Measurements from ENCODE around the gene PON2.

The PON2 gene

GRCh38 chr7:95444796-95445195 is 10.0 kb upstream of the PON2 start:
- no peak for TF ChIP-seq CTCF (IDR thresholded peaks at IDR 0.05; ENCODE audit: control insufficient read depth, insufficient read depth, low read depth, low read length, missing control alignments)
- DNase-seq (ENCODE audit: low read depth) = no peak
- H3K4me3 ChIP-seq (ENCODE audit: control insufficient read depth, low read depth, low read length) = no peak overlapping the region

- no peak overlapping the region for H3K4me3 ChIP-seq (ENCODE audit: control insufficient read depth, low read depth, low read length)
- no peak for DNase-seq (ENCODE audit: low read depth)
- no peak for TF ChIP-seq CTCF (IDR thresholded peaks at IDR 0.05; ENCODE audit: control insufficient read depth, insufficient read depth, low read depth, low read length, missing control alignments)
Measured at GRCh38 chr7:95441042-95441823, 6.4 kb upstream of the PON2 start.

- H3K4me3 ChIP-seq (ENCODE audit: control insufficient read depth, low read depth, low read length) = no peak overlapping the region
- no peak for TF ChIP-seq CTCF (IDR thresholded peaks at IDR 0.05; ENCODE audit: control insufficient read depth, insufficient read depth, low read depth, low read length, missing control alignments)
- no peak for DNase-seq (ENCODE audit: low read depth)
Measured at GRCh38 chr7:95440394-95441038, 5.7 kb upstream of the PON2 start.

- TF ChIP-seq CTCF (IDR thresholded peaks at IDR 0.05; ENCODE audit: control insufficient read depth, insufficient read depth, low read depth, low read length, missing control alignments) = no peak
- H3K4me3 ChIP-seq (ENCODE audit: control insufficient read depth, low read depth, low read length) = no peak overlapping the region
- no peak for DNase-seq (ENCODE audit: low read depth)
Measured at GRCh38 chr7:95436407-95436806, 1.6 kb upstream of the PON2 start.

GRCh38 chr7:95435422-95435780 is 573 bp upstream of the PON2 start:
- DNase-seq (ENCODE audit: low read depth) = no peak
- H3K4me3 ChIP-seq (ENCODE audit: control insufficient read depth, low read depth, low read length) = peak overlapping the region; percentile 67
- TF ChIP-seq CTCF (IDR thresholded peaks at IDR 0.05; ENCODE audit: control insufficient read depth, insufficient read depth, low read depth, low read length, missing control alignments) = no peak

- peak overlapping the region; percentile 67 for H3K4me3 ChIP-seq (ENCODE audit: control insufficient read depth, low read depth, low read length)
- TF ChIP-seq CTCF (IDR thresholded peaks at IDR 0.05; ENCODE audit: control insufficient read depth, insufficient read depth, low read depth, low read length, missing control alignments) = no peak
- no peak for DNase-seq (ENCODE audit: low read depth)
Measured at GRCh38 chr7:95433952-95434556, 774 bp downstream of the PON2 start.

Data from AG09309 (cell line).